SKM-1 (cell line): ENCODE measurements around the gene BAZ1A.

Source experiments
- DNase-seq: peaks from one replicate; lab custom pipeline; 2025; ENCODE audit not compliant: unreplicated experiment; lab: John Stamatoyannopoulos, UW

Gene BAZ1A

GRCh38 chr14:34723867-34724266, 151.3 kb downstream of the BAZ1A start:
- no peak for DNase-seq

GRCh38 chr14:34722723-34723545, 152.2 kb downstream of the BAZ1A start:
- no peak for DNase-seq

DNA sequence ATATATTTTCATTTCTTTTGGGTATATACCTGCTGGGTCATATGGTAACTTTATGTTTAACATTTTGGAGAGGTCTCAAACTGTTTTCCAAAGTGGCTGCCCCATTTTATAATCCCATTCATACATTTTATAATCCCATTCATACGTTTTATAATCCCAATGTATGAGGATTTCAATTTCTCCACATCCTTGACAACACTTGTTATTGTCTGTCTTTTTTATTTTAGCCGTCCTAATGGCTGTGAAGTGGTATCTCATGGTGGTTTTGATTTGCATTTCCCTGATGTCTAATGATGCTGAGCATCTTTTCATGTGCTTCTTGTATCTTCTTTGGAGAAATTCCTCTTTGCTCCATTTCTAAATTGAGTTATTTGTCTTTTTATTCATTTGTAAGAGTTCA, 154.0 kb downstream of the BAZ1A start:
- DNase-seq: no peak

GRCh38 chr14:34718750-34719304, 156.3 kb downstream of the BAZ1A start:
- no peak for DNase-seq

GRCh38 chr14:34715127-34715863, 159.9 kb downstream of the BAZ1A start:
- DNase-seq: no peak

DNA sequence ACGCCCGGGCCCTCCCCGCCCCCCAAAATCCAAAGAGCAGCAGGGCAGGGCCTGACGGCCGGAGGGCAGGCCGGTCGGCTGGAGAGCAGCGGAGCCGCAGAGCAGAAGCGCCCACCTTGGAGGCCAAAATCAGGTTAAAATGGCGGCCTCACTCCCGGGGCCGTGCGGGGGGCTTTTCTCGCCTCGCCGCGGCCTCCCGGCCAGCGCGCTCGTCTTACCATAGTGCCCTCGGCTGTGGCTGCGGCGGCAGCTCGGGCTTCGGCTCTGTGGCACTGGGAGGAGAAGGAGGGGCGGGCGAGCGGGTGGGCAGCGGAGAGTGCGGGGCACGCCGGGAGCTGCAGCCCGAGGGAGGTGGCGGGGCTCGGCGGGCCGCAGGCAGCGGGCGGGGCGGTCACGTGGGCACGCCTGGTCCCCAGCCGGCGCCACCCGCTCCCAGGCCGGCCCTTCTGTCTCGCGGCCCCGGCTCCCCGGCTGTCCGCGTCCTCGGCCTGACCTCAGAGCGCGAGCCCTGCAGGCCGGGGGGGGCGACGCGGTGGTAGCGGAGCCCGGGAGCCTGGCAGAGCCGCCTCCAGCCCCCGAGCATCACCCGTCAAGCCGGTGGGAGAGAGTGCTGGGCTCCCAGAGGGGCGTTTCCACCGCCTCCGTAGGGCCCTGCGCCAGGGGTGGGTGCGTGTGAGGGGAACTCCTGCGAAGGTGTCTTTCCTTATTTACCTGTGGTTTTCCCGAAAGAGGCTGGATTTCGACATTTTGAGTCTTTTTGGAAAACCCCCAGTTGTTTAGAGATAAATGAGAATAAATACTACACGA, 160.6 kb downstream of the BAZ1A start, which contains the start of gene CFL2:
Gene CFL2 (minus strand): TSS at position 274 of the 807 bp plus-strand sequence. CDS start 53 bp downstream, at position 221.
- DNase-seq: peak; percentile 2

DNA sequence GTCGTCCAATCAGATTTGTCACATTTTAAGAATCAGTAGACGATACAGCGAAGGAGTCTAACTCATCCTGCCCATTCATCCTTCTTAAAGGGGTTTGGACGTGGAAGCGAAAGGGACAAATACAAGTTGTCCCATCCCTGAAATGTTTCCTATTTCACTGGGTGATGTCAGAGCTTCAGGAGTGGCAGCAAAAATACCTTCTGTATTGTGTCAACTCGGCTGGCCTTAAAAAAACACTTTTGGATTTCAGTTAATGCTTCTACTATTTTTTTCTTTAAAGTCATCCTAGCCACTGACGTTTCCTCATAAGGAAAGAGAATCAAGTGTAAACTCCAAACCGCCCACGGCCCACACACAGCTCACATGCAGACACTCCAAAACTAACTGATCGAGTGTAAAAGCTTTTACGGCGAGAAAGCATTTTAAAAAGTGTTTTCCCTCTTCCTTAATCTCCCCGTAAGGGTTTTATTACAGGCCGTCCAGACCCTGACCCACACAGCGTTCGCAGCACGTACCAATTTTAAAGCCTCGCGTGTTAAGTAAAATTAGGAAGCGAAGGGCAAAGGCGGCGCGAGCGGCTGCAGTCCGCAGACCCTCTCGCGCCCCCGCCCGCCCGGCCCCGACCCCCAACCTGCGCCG, 161.4 kb downstream of the BAZ1A start:
- no peak for DNase-seq

- no peak for DNase-seq
These were observed 162.0 kb downstream of the BAZ1A start for GRCh38 chr14:34713122-34713680.

GRCh38 chr14:34711796-34712712, 163.1 kb downstream of the BAZ1A start:
- no peak for DNase-seq

- no peak for DNase-seq
These were observed 164.0 kb downstream of the BAZ1A start for GRCh38 chr14:34711169-34711568.

- DNase-seq: no peak
These were observed 164.4 kb downstream of the BAZ1A start for GRCh38 chr14:34710744-34711143.

DNA sequence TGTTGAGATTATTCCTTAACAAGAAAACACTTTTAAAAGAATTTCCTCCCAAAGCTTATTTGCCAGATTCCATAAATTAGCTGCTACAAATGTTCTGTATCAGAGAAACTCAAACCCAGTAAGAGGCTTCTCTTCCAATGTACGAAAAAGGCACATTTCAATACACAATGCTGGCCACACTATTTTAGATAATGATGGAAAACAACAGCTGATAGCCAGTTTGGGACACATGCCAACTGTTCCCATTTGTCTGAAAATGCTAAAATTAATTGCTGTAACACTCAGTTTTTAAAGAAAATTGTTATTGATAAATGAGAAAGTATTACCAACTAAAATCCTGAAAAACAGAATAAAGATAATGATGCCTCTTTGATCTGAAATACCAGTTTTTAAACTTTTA, 165.2 kb downstream of the BAZ1A start:
- no peak for DNase-seq

GRCh38 chr14:34707722-34708121, 167.4 kb downstream of the BAZ1A start:
- no peak for DNase-seq
